GM23338 (cell line): ENCODE measurements around the gene KRT74. TPM values are rescaled to one million over a fixed set of nuclear protein-coding genes. Genes with fewer than 3 reads are reported as not detected.

ENCODE experiments used
- ATAC-seq: fragments of 200-7000 bp; cut with Tn5 transposase; 3 replicates; pipeline ENCODE4 v1.9.1; 2020
- DNase-seq: peaks from one replicate; pipeline ENCODE4 v3.0.0-alpha.2; 2015; ENCODE audit warnings: low spot score
- H2AFZ ChIP-seq: fragments of 200-600 bp; sonication (generic); 2 replicates; pipeline ENCODE4 v1.8.0; 2016; ENCODE audit warnings: antibody characterized with exemption, mild to moderate bottlenecking, moderate library complexity
- H3F3A ChIP-seq: fragments of 200-600 bp; sonication (generic); replicated peaks from 2 replicates; pipeline ENCODE4 v1.8.0; 2017; ENCODE audit warnings: antibody characterized with exemption, mixed run types, low read depth
- H3K27ac ChIP-seq: fragments of 200-600 bp; sonication (generic); 2 replicates; pipeline ENCODE4 v1.6.1; 2016; ENCODE audit warnings: low read depth
- H3K27me3 ChIP-seq: fragments of 200-600 bp; sonication (generic); 2 replicates; pipeline ENCODE4 v1.8.0; 2016; ENCODE audit warnings: mild to moderate bottlenecking, mixed run types, moderate library complexity; ENCODE audit not compliant: insufficient read depth
- H3K36me3 ChIP-seq: fragments of 200-600 bp; sonication (generic); 2 replicates; pipeline ENCODE4 v1.8.0; 2016; ENCODE audit warnings: mild to moderate bottlenecking; ENCODE audit not compliant: insufficient read depth
- H3K4me1 ChIP-seq: fragments of 200-600 bp; sonication (generic); 2 replicates; pipeline ENCODE4 v1.8.0; 2016; ENCODE audit warnings: mild to moderate bottlenecking, moderate library complexity; ENCODE audit not compliant: insufficient read depth
- H3K4me2 ChIP-seq: fragments of 200-600 bp; sonication (generic); 2 replicates; pipeline ENCODE4 v1.7.1; 2017; ENCODE audit warnings: mixed run types
- H3K4me3 ChIP-seq: fragments of 200-600 bp; sonication (generic); 2 replicates; pipeline ENCODE4 v1.6.1; 2016; ENCODE audit warnings: mixed run types
- H3K79me2 ChIP-seq: fragments of 200-600 bp; sonication (generic); replicated peaks from 2 replicates; pipeline ENCODE4 v1.8.0; 2017; ENCODE audit warnings: mild to moderate bottlenecking; ENCODE audit not compliant: insufficient read depth
- H3K9me2 ChIP-seq: fragments of 200-600 bp; sonication (generic); 2 replicates; pipeline ENCODE4 v1.8.0; 2017; ENCODE audit not compliant: insufficient read depth
- H4K20me1 ChIP-seq: fragments of 200-600 bp; sonication (generic); replicated peaks from 2 replicates; pipeline ENCODE4 v1.8.0; 2017; ENCODE audit warnings: mild to moderate bottlenecking; ENCODE audit not compliant: insufficient read depth
- H3K27ac Mint-ChIP-seq: 2 replicates; pipeline ENCODE4 v1.8.0; 2020; ENCODE audit warnings: inconsistent platforms, mild to moderate bottlenecking, moderate library complexity, mixed read lengths
- H3K27me3 Mint-ChIP-seq: 3 replicates; pipeline ENCODE4 v1.8.0; 2022; ENCODE audit warnings: low read depth, mild to moderate bottlenecking, moderate library complexity, mixed read lengths, inconsistent platforms; ENCODE audit not compliant: insufficient read depth, poor library complexity
- H3K36me3 Mint-ChIP-seq: 3 replicates; pipeline ENCODE4 v1.8.0; 2021; ENCODE audit warnings: low read depth, mild to moderate bottlenecking, inconsistent platforms, moderate library complexity, mixed read lengths
- H3K4me1 Mint-ChIP-seq: 3 replicates; pipeline ENCODE4 v1.8.0; 2020; ENCODE audit warnings: mild to moderate bottlenecking, inconsistent platforms, mixed read lengths
- H3K4me3 Mint-ChIP-seq: 3 replicates; pipeline ENCODE4 v1.8.0; 2021; ENCODE audit warnings: moderate library complexity, mild to moderate bottlenecking, inconsistent platforms, mixed read lengths
- H3K9me3 Mint-ChIP-seq: 3 replicates; pipeline ENCODE4 v1.8.0; 2020; ENCODE audit warnings: moderate library complexity, mild to moderate bottlenecking, inconsistent platforms, mixed read lengths
- EZH2phosphoT487 ChIP-seq: fragments of 200-600 bp; sonication (generic); IDR thresholded peaks from one replicate; pipeline ENCODE4 v1.8.1; 2018; ENCODE audit warnings: antibody characterized with exemption; ENCODE audit not compliant: unreplicated experiment
- STAT1 ChIP-seq: IDR thresholded peaks from one replicate; pipeline ENCODE4 v1.6.1; 2016; ENCODE audit warnings: antibody characterized with exemption; ENCODE audit not compliant: unreplicated experiment
- ZNF114 ChIP-seq: fragments of 250-450 bp; sonication (Bioruptor Pico); IDR thresholded peaks from 2 replicates; pipeline ENCODE4 v1.5.0; 2020; ENCODE audit warnings: mild to moderate bottlenecking, moderate library complexity
- polyA plus RNA-seq: library from polyadenylated mRNA; unstranded; fragments of >200 nt; fragmentation: Nextera tagmentation; extraction: Ambion mirVana; gene quantifications from 2 replicates; pipeline ENCODE4 v1.2.1, GENCODE V29; 2016
- total RNA-seq: library from RNA; depleted of rRNA; stranded (reverse); fragments of >200 nt; shearing (Covaris generic); gene quantifications from 2 replicates; pipeline ENCODE4 v1.2.3, GENCODE V29; 2014
- TF ChIP-seq, protein P1 (sequence below), 2 experiments: fragments of 200-600 bp in 1 of 2; sonication (generic) in 1 of 2; conservative IDR thresholded peaks; 2 replicates each; pipeline versions ENCODE4 v1.5.1 to v1.6.1; 2016 to 2017; ENCODE audit warnings: antibody characterized with exemption in 2 of 2, low read depth in 2 of 2, mild to moderate bottlenecking in 2 of 2, moderate library complexity in 1 of 2
- TF ChIP-seq, protein P2 (sequence below): IDR thresholded peaks from one replicate; pipeline ENCODE4 v1.6.1; 2018; ENCODE audit warnings: antibody characterized with exemption; ENCODE audit not compliant: unreplicated experiment

Gene KRT74
- total and polyA plus RNA-seq, 2 experiments from 2014 or later, result not detected

DNA sequence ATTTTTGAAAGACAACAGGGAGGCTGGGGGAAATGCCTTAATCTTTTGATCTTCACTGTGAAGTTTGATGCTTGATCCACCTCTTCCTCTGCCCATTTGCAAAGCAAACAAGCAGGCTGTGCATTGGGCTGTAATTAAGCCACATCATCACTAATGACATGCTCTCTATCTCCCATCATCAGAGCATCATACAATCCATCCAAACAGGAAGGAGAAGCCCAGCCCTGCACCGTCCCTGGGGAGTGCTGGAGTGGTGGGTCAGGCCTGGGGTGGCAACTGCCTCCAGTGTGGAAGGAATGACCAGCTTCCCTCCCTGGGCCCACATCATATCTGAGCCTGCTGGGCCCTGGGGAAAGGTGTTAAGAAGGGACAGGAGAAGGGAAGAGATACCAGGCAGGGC lies 6.9 kb upstream of the KRT74 start:
- no peaks in the 10 kb centered on the region for H3K36me3 Mint-ChIP-seq
- Histone ChIP-seq H3K9me2 (no peaks in the 10 kb centered on the region), H2AFZ (no peak overlapping the region), H3F3A (no peaks in the 10 kb centered on the region), H3K79me2 (no peaks in the 10 kb centered on the region), H3K4me3 (no peak overlapping the region), H3K4me2 (no peak overlapping the region), H4K20me1 (no peaks in the 10 kb centered on the region), H3K27me3 (no peaks in the 10 kb centered on the region), H3K4me1 (no peaks in the 10 kb centered on the region), H3K36me3 (no peaks in the 10 kb centered on the region), H3K27ac (no peak overlapping the region)
- no peak overlapping the region for H3K27ac Mint-ChIP-seq
- peaks cover 9% of the 10 kb centered on the region for H3K27me3 Mint-ChIP-seq
- H3K4me1 Mint-ChIP-seq, result peaks cover 4% of the 10 kb centered on the region
- TF ChIP-seq EZH2phosphoT487, result no peak
- TF ChIP-seq, protein P1, sequence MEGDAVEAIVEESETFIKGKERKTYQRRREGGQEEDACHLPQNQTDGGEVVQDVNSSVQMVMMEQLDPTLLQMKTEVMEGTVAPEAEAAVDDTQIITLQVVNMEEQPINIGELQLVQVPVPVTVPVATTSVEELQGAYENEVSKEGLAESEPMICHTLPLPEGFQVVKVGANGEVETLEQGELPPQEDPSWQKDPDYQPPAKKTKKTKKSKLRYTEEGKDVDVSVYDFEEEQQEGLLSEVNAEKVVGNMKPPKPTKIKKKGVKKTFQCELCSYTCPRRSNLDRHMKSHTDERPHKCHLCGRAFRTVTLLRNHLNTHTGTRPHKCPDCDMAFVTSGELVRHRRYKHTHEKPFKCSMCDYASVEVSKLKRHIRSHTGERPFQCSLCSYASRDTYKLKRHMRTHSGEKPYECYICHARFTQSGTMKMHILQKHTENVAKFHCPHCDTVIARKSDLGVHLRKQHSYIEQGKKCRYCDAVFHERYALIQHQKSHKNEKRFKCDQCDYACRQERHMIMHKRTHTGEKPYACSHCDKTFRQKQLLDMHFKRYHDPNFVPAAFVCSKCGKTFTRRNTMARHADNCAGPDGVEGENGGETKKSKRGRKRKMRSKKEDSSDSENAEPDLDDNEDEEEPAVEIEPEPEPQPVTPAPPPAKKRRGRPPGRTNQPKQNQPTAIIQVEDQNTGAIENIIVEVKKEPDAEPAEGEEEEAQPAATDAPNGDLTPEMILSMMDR (conservative IDR thresholded peaks at IDR 0.05; ENCODE audit: low read depth in 2 of 2), result no peak
- no peak for TF ChIP-seq STAT1
- TF ChIP-seq, protein P2, sequence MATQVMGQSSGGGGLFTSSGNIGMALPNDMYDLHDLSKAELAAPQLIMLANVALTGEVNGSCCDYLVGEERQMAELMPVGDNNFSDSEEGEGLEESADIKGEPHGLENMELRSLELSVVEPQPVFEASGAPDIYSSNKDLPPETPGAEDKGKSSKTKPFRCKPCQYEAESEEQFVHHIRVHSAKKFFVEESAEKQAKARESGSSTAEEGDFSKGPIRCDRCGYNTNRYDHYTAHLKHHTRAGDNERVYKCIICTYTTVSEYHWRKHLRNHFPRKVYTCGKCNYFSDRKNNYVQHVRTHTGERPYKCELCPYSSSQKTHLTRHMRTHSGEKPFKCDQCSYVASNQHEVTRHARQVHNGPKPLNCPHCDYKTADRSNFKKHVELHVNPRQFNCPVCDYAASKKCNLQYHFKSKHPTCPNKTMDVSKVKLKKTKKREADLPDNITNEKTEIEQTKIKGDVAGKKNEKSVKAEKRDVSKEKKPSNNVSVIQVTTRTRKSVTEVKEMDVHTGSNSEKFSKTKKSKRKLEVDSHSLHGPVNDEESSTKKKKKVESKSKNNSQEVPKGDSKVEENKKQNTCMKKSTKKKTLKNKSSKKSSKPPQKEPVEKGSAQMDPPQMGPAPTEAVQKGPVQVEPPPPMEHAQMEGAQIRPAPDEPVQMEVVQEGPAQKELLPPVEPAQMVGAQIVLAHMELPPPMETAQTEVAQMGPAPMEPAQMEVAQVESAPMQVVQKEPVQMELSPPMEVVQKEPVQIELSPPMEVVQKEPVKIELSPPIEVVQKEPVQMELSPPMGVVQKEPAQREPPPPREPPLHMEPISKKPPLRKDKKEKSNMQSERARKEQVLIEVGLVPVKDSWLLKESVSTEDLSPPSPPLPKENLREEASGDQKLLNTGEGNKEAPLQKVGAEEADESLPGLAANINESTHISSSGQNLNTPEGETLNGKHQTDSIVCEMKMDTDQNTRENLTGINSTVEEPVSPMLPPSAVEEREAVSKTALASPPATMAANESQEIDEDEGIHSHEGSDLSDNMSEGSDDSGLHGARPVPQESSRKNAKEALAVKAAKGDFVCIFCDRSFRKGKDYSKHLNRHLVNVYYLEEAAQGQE, result no peak
- DNase-seq (no peak), ATAC-seq (no peak)
- H3K9me3 Mint-ChIP-seq, result no peaks in the 10 kb centered on the region
- no peak overlapping the region for H3K4me3 Mint-ChIP-seq

DNA sequence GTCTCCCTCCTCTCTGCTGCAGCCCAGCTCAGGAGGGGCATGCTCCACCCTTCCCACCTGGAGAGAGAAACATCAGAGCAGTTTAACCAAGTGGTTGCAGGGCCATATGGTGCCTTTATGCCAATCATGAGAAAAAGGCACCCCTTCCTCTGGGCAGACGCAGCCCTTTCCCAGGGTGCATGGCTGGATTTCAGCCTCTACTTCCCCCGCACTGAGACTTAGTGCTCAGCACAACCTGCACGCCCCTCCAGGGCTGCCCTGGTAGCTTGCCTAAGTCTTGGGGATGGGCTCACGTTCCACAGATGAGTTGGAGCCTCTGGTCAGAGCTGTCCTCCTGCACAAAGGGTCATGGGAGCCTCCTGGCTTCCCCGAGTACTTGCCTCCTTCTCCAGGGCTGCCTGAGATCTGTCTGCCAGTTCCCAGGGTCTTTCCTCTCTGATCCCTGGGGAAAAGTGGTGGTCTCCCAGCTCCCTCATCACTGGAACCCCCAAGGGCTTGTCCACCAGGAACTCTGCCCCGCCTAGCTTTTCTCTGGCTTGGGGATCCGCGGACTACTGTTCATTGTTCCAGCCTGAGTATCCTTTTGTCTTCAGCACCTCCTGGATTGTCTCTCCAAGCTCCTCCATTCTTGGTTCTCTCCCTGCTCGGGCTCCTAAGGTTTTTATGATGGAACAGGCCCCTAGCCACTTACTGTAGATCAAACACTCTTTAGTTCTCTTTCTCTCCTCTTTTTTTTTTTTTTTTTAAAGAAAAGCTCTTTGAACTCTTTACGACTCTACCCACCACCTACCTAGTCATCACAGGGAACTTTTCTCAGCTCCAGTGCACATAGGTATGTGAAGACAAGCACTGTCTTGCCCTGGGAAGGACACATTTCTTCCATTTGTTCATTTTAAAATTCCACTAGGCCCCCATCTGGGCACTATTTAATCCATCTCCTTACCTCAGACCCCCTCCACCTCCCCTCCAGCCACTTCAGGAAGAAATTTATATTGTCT lies 6.1 kb upstream of the KRT74 start:
- TF ChIP-seq ZNF114 (CRISPR knock-in tag), result no peak
- Histone ChIP-seq H3K4me2 (no peak overlapping the region), H3K9me2 (no peaks in the 10 kb centered on the region), H3F3A (no peaks in the 10 kb centered on the region), H2AFZ (no peak overlapping the region), H3K79me2 (no peaks in the 10 kb centered on the region), H3K27ac (no peak overlapping the region), H4K20me1 (no peaks in the 10 kb centered on the region), H3K36me3 (no peaks in the 10 kb centered on the region), H3K4me3 (no peak overlapping the region), H3K4me1 (no peaks in the 10 kb centered on the region), H3K27me3 (no peaks in the 10 kb centered on the region)
- H3K4me1 Mint-ChIP-seq, result peaks cover 4% of the 10 kb centered on the region
- DNase-seq, result no peak
- H3K27me3 Mint-ChIP-seq, result peaks cover 9% of the 10 kb centered on the region
- no peak overlapping the region for H3K27ac Mint-ChIP-seq
- no peaks in the 10 kb centered on the region for H3K36me3 Mint-ChIP-seq
- no peak overlapping the region for H3K4me3 Mint-ChIP-seq
- H3K9me3 Mint-ChIP-seq, result no peaks in the 10 kb centered on the region
- ATAC-seq, result no peak
